Mesodermal cell (in vitro differentiated cells): ENCODE measurements around the gene KIF16B.

Experiments used
- H3K27ac ChIP-seq: 2 replicates; pipeline ENCODE4 v1.7.0; 2013; ENCODE audit warnings: mild to moderate bottlenecking, low read depth, low read length, moderate library complexity; ENCODE audit not compliant: severe bottlenecking
- H3K36me3 ChIP-seq: 2 replicates; pipeline ENCODE4 v1.7.1; 2013; ENCODE audit warnings: mild to moderate bottlenecking, low read length, moderate library complexity; ENCODE audit not compliant: control insufficient read depth, insufficient read depth
- H3K4me1 ChIP-seq: one replicate; pipeline ENCODE4 v1.7.1; 2013; ENCODE audit warnings: mild to moderate bottlenecking, low read length; ENCODE audit not compliant: insufficient read depth, control insufficient read depth, poor library complexity, severe bottlenecking
- H3K4me3 ChIP-seq: 2 replicates; pipeline ENCODE4 v1.7.0; 2013; ENCODE audit warnings: low read length, control low read depth, mild to moderate bottlenecking; ENCODE audit not compliant: insufficient read depth, poor library complexity, severe bottlenecking; ENCODE audit errors: extremely low read depth
- H3K9me3 ChIP-seq: 2 replicates; pipeline ENCODE4 v1.7.1; 2013; ENCODE audit warnings: mild to moderate bottlenecking, low read length, moderate library complexity; ENCODE audit not compliant: control insufficient read depth
- WGBS, 2 experiments: methylation state at CpG; one replicate each; pipeline ENCODE4 v1.1.5; 2013; ENCODE audit warnings: missing lambda C conversion rate in 2 of 2; ENCODE audit not compliant: insufficient coverage in 2 of 2; 5-methylcytosine and 5-hydroxymethylcytosine counted together

KIF16B gene

DNA sequence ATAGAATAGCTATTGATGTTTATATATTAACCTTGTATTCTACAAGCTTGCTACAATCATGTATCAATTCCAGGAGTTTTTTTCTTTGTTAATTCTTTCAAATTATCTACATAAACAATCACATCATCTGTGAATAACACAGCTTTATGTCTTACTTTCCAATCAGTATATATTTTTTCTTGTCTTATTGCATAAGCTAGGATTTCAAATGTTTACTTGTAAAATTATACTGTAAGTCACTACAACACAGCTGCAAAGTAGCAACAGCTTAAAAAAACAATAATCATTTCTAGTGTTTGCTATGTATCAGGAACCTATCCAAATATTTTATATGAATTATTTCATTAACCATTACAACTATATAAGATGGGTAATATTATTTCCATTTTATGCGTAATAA is 270.4 kb downstream of the KIF16B start:
- no CpG with 5 or more reads among the region's 1 CpG for WGBS, 2 experiments
- H3K4me1 ChIP-seq: no peaks in the 10 kb centered on the region
- no peak overlapping the region for H3K4me3 ChIP-seq
- H3K36me3 ChIP-seq: no peaks in the 10 kb centered on the region
- H3K27ac ChIP-seq: no peak overlapping the region
- peaks cover 12% of the 10 kb centered on the region for H3K9me3 ChIP-seq

DNA sequence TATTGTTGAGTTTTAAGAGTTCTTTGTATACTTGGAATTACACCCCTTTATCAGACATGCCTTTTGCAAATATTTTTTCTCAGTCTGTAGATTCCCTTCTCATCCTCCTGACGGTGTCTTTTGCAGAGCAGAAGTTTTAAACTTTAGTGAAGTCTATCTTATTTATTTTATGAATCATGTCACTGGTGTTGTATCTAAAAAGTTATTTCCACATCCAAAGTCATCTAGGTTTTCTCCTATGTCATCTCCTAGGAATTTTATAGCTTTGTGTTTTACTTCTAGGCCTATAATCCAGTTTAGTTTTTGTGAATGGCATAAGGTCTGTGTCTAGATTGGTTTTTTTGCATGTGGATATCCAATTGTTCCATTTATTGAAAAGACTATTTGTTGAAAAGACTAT is 271.3 kb downstream of the KIF16B start:
- no CpG with 5 or more reads among the region's 1 CpG for WGBS, 2 experiments
- H3K4me1 ChIP-seq: no peaks in the 10 kb centered on the region
- H3K4me3 ChIP-seq: no peak overlapping the region
- no peak overlapping the region for H3K27ac ChIP-seq
- H3K9me3 ChIP-seq: peaks cover 12% of the 10 kb centered on the region
- H3K36me3 ChIP-seq: no peaks in the 10 kb centered on the region

DNA sequence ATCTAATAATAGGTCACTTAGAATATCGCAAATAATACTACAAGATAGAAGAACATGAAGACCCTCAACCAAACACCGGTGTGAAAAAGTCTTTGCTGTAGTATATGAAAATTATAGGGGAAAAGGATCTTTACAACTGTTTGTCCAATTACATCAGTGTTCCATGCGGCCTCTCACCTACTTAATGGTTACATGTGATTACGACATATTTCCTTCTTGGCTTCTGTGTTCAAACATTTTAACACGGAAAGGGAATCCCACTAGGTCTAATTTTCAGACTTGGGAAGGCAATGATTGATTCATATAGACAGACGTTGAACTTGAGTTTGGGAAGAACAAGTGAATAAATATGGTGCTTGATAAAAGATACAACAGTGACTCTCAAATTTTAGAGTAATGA is 273.4 kb downstream of the KIF16B start:
- 94 to 96% methylated on average over 2 to 4 of the region's 6 CpGs for WGBS, 2 experiments
- Histone ChIP-seq H3K4me3 (no peak overlapping the region), H3K36me3 (no peaks in the 10 kb centered on the region), H3K9me3 (peaks cover 12% of the 10 kb centered on the region), H3K27ac (no peak overlapping the region), H3K4me1 (no peaks in the 10 kb centered on the region)

DNA sequence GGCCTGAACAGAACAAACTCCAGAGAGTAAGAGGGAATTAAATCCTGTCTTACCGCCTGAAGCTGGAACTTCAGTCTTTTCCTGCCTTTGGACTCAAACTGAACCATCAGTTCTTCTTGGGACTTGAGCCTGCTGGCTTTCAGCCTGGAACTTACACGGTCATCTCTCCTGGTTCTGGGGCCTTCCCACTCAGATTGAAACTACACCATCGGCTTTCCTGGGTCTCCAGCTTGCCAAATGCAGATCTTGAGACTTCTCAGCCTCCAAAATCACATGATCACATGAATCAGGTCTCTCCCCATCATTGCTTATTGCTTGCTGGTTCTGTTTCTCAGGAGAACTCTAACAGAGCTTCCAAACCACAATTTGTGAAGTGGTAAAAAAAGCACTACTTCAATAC is 276.3 kb downstream of the KIF16B start:
- no peaks in the 10 kb centered on the region for H3K36me3 ChIP-seq
- H3K4me1 ChIP-seq: no peaks in the 10 kb centered on the region
- H3K4me3 ChIP-seq: no peak overlapping the region
- no peak overlapping the region for H3K27ac ChIP-seq
- 84 to 100% methylated on average over 3 of the region's 3 CpGs for WGBS, 2 experiments
- no peaks in the 10 kb centered on the region for H3K9me3 ChIP-seq

- H3K9me3 ChIP-seq: no peaks in the 10 kb centered on the region
- no peaks in the 10 kb centered on the region for H3K36me3 ChIP-seq
- WGBS, 2 experiments: 86% methylated on average over 1 of the region's 5 CpGs; no CpG with 5 or more reads in 1 of the 2 experiments
- H3K27ac ChIP-seq: no peak overlapping the region
- H3K4me3 ChIP-seq: no peak overlapping the region
- no peaks in the 10 kb centered on the region for H3K4me1 ChIP-seq
Measured at GRCh38 chr20:16295534-16295933, 277.7 kb downstream of the KIF16B start.

DNA sequence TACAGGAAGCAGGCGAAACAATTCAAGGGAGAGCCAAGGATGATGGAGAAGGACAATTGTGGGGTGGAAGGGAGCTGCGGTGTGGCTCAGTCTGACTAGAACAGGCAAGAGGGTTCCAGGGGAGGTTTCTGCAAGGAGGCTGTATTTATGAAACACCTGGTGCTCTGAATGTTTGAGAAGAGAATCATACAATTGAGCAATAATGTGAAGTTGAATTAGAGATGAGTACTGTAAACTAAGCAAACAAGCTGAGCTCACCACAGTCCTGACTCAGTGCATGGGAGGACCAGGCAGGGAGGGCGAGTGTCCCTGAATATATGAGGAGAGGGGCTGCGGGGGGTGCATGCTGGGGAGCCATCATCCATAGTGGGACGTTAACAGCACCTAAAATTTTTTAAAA is 279.7 kb downstream of the KIF16B start:
- H3K9me3 ChIP-seq: no peaks in the 10 kb centered on the region
- H3K27ac ChIP-seq: no peak overlapping the region
- WGBS, 2 experiments: 87 to 92% methylated on average over 4 to 5 of the region's 5 CpGs
- H3K36me3 ChIP-seq: no peaks in the 10 kb centered on the region
- no peak overlapping the region for H3K4me3 ChIP-seq
- no peaks in the 10 kb centered on the region for H3K4me1 ChIP-seq

- no peaks in the 10 kb centered on the region for H3K36me3 ChIP-seq
- no peak overlapping the region for H3K27ac ChIP-seq
- no peak overlapping the region for H3K4me3 ChIP-seq
- no peaks in the 10 kb centered on the region for H3K9me3 ChIP-seq
- WGBS, 2 experiments: 80 to 90% methylated on average over 2 to 3 of the region's 4 CpGs
- no peaks in the 10 kb centered on the region for H3K4me1 ChIP-seq
Measured at GRCh38 chr20:16292226-16292880, 280.9 kb downstream of the KIF16B start.

DNA sequence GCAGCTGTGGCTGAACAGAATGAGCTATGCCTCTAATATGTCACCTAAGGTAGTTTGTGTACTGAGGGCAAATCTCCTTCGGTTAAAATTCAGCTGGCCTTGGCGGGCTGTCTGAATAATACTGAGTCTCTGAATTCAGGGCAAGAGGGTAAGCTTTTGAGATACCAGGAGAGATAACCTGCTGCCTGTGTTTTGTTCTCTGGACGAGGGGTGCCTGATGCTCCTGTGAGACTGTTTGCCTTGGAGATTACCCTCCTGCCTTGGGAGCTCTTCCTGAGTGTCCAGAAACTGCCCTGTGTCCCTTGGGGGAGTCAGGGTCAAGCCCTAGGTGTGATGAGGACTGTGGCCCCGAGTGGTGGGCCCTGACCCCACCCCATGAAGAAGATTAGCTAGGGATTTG is 282.9 kb downstream of the KIF16B start:
- 77 to 83% methylated on average over 3 of the region's 4 CpGs for WGBS, 2 experiments
- Histone ChIP-seq H3K27ac (no peak overlapping the region), H3K4me1 (no peaks in the 10 kb centered on the region), H3K9me3 (no peaks in the 10 kb centered on the region), H3K36me3 (no peaks in the 10 kb centered on the region), H3K4me3 (no peak overlapping the region)

DNA sequence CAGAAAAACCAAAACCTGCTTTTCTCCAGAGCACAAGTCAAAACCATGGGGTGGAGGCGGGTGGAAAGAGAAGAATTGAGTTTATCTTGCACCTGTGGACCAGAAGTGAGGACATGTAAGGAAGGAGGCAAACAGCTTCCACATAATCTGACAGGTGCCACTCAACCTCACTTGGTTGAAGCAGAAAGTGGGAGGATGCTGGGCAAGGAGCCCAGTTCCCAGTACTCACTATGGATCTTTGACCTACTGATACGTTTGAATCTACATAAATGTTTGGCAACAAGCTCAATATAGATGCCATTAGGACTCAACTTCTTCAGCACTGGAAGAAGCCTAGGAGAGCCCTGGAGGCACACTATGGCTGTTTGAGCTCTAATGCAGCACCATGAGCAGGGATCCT is 285.5 kb downstream of the KIF16B start:
- Histone ChIP-seq H3K36me3 (no peaks in the 10 kb centered on the region), H3K4me3 (no peak overlapping the region), H3K9me3 (no peaks in the 10 kb centered on the region), H3K27ac (no peak overlapping the region), H3K4me1 (no peaks in the 10 kb centered on the region)
- WGBS, 2 experiments: 67% methylated on average over 1 of the region's 2 CpGs; no CpG with 5 or more reads in 1 of the 2 experiments

GRCh38 chr20:16286601-16287000 is 286.6 kb downstream of the KIF16B start:
- Histone ChIP-seq H3K27ac (no peak overlapping the region), H3K4me1 (no peaks in the 10 kb centered on the region), H3K4me3 (no peak overlapping the region), H3K9me3 (no peaks in the 10 kb centered on the region), H3K36me3 (no peaks in the 10 kb centered on the region)
- 84 to 95% methylated on average over 3 to 4 of the region's 4 CpGs for WGBS, 2 experiments

GRCh38 chr20:16284385-16285100 is 288.7 kb downstream of the KIF16B start:
- Histone ChIP-seq H3K4me3 (no peak overlapping the region), H3K27ac (no peak overlapping the region), H3K4me1 (no peaks in the 10 kb centered on the region), H3K9me3 (no peaks in the 10 kb centered on the region), H3K36me3 (no peaks in the 10 kb centered on the region)
- 87 to 93% methylated on average over 8 to 10 of the region's 15 CpGs for WGBS, 2 experiments
